HG03442 (cell line): ENCODE data around the gene NPY5R.
A peak's percentile ranks its signal among the peaks of the same experiment; 100 is the strongest.

Experiments
- ATAC-seq: cut with Tn5 transposase; IDR thresholded peaks from one replicate; pipeline ENCODE4 v1.9.1; 2021; ENCODE audit warnings: mild to moderate bottlenecking, moderate library complexity; ENCODE audit not compliant: unreplicated experiment

The NPY5R gene

DNA sequence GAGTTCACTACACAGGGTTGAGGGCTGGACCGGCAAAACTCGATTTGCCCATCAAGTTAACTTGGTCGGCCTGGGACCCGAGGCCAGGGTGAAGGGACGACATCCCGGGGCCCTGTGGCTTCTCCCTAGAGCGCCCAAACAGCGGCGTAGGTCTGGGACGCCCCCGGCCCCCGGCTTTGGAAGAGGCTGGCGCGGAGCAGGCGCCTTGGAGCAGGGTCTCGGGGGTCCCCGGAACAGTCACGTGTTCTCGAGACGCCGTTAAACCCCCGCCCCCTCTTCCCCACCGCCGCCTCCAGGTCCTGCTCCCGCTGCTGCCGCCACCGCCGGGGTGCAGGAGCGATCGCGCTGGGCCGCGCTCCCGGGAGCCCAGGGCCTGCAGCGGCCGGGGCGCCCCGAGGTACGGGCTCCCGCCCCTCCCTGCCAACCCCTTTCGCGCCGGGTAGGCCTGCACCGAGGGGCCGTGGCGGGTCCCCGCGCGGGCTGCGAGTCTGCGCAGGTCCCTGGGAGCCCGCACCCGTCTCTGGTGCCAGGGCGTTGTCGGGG, at the start of gene NPY5R:
Gene NPY5R, plus strand, starts transcription at position 289 of the 543 bp plus-strand sequence. CDS start 6,382 bp downstream, outside the sequence.
- no peak for ATAC-seq

DNA sequence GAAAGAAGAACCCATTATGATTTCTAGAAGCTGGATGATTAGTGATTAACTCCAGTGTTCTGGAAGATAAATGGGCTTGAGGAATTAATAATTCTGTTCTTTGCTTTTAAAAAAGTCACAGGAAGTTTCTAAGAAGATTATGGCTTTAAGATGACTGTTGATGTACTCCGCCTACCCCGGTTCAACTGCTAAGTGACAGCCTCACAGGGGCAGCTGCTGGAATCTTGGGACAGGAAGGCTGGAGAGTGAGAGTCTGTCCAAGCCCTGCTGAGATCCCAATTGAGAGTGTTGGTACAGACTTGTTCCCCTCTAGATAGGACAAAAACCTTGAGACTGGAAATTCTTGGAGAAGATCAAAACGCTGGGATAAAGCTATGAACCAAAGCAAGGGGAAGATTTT, 48.6 kb upstream of the NPY5R start:
- no peak for ATAC-seq

DNA sequence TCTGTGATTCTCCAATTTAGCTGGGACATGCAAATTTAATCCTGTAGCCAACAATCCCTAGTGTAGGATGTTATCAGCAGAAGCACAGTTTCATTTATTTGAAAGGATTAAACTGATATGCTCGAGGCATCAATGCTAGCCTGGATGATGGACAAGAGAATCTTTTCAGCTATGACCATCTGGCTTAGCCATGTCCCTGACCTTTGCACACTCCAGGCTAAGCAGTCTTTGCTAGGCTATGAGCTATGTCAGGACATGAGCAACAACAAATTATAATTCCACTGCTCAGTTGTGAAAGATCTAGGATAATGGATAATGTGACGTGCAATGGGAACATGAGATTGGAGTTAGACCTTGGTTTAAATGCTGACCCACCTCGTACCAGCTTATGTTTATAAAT, 43.2 kb upstream of the NPY5R start:
- no peak for ATAC-seq

DNA sequence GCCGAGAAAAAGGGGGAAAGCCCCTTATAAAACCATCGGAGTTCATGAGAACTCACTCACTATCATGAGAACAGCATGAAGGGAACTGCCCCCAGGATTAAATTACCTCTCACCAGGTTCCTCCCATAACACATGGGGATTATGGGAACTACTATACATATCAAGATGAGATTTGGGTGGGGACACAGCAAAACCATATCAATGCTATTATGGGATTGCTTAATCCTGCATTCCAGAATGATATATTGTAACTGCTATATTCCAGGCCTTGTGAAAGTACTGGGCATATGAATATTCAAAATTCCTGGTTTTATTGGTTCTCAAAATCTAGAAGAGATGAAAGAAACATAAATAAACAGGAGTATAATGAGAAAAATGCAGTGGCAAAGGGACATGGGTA, 40.6 kb upstream of the NPY5R start:
- ATAC-seq, result no peak

DNA sequence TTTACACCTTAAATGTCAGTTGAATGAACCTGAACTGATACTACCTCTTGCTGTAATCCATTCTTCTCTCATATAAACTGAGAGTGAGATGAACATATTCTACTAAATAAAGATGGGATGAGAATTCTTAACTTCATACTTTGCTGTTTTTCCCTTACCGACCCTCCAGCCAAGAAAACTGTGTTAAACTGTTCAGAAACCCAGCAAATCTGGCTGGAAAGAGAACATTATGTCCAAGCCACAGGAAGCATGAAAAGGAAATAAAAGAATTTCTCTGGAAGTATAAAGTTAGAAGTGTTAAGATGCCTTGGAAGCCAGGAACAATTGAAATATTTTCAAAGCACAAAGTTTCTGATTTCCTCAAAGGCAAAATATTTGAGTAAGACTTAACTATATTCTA, 34.2 kb upstream of the NPY5R start:
- no peak for ATAC-seq

DNA sequence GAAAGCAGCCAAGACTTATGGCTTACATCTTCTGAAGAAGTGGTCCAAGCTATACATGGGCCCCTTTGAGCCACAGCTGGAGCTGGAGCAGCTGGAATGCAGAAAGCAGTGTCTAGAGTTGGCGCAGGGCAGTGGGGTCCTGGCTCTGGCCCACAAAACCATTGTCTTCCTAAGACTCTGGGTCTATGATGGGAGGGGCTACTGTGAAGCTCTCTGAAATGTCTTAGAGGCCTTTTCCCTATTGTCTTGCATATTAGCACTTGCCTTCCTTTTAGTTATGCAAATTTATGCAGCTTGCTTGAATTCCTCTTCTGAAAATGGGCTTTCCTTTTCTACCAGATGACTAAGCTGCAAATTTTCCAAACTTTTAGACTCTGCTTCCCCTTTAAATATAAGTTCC, 26.6 kb upstream of the NPY5R start:
- no peak for ATAC-seq

DNA sequence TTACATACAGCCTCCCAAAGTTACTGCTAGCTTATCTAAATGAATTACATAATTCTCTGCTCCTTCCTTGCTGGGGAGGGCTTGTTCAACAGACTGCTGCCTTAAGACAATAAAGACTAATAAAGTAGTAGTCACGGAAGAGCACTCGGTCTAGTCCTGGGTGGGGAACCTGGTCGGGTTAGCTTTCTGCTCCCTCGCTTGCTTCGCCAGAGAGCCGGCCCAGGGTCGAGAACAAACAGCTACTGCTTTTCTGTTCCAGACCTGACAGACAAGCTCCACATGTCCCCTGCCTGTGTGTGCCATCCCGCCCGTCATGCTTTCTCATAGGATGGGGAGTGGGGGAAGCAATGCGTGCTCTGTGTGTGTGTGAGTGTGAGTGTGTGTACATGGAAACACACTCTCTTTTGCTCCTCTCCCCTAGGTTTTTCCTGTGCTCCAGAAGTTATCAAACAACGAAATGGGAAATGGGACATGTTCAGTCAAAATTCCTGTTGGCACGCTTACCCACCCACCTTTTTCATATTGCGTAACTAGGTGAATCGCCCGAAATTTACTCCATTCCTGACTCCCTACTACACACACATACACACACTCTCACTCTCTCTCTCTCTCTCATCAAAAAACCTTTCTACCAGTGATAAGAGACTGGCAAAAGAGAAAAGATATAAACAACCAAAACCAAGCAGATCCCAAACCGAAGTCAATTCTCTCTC, 12.6 kb upstream of the NPY5R start:
- no peak for ATAC-seq

DNA sequence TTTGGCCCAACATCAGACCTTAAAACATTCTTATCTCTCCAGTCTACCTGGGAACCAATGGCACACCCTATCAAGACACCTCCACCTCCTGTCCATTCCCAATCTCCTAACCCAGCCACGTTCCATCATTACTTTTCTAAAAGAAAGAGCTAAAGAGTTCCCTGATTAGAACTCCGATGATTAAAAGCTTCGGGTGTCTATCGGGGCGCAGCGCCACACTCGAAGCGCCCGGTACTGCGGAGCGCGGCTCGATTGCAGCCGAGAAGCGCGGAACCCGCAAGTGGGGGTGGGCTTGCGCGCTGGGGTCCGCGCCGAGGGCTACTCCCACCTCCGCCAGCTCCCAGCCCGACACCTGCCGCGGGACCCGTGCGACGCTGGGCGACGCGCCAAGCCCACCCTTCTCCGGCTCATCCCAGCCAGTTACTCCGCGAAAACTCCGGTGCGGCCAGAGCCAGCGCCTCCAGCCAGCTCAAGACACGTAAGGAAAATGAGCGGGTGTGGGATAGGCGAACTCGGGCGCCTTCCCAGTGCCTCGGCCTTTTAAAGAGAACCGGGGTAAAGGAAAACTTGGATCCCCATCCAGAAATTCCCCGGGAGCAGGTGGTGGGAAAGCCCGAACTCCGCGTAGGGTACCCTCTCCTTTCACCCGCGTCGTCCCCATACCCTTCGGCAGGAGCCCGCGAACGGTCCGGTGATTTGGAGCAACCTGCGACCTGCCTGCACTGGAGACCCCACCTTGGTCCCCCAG, 11.9 kb upstream of the NPY5R start:
- no peak for ATAC-seq

DNA sequence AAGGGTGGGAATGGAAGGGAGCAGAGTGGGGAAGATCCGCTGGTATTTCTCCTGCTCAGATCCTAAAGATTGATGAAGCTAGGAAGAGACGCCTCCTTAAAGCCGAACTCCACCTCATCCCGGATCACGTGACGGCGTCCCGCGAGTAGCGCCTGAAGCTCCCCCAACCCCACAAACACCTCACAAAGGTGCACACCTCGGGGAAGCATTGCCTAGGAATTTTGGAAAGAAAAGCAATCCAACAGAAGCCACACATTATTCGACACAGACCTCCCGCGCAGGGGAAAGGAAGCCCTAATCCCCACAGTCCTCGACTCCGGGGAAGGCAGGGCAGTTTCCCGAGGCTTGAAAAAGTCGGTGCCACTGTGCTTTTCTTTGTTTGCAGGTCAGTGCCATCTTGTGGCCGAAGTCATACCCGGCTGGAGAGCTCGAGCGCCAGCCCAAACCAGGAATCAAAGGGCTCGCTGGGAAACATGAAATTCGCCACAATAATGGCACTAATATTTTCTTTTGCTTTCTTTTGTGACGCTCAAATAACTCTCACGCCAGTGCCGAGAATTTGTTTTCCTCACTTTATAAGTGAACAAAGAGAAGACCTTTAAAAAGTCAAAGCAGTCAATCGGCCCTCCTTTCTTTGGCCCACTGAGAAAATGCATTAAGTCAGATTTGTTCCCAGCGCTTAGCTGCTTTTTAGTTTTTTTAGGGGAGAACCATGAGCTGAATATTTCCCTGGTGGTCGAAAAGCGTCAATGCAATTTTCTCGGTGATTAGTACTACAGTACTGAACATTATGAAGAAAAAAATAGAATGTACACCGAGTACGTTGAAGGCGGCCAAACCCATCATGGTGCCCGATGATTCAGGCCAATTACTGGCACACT, 10.9 kb upstream of the NPY5R start, which contains the start of gene NPY1R:
Gene NPY1R, minus strand, starts transcription at position 71 of the 881 bp plus-strand sequence. CDS start 6,042 bp downstream, outside the sequence.
- ATAC-seq, result peak; percentile 84

DNA sequence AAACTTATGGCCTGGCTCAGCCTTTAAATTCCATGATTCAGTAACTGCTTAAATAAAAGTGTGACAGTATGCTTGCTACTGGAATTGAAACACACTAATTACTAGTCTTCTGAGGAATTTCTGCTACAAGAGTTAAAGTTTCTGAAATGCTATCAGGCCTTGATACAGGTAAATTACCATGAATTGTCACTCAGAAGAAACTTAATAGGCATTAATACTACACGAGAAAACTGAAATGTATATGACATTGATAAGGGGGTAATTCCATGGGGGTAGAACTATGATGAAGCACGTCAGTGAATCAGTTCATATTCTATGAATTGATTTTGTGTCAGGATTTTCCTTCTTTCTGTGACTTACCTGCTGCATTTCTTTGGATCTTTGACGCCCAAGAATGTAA, 8.3 kb upstream of the NPY5R start:
- ATAC-seq, result no peak

DNA sequence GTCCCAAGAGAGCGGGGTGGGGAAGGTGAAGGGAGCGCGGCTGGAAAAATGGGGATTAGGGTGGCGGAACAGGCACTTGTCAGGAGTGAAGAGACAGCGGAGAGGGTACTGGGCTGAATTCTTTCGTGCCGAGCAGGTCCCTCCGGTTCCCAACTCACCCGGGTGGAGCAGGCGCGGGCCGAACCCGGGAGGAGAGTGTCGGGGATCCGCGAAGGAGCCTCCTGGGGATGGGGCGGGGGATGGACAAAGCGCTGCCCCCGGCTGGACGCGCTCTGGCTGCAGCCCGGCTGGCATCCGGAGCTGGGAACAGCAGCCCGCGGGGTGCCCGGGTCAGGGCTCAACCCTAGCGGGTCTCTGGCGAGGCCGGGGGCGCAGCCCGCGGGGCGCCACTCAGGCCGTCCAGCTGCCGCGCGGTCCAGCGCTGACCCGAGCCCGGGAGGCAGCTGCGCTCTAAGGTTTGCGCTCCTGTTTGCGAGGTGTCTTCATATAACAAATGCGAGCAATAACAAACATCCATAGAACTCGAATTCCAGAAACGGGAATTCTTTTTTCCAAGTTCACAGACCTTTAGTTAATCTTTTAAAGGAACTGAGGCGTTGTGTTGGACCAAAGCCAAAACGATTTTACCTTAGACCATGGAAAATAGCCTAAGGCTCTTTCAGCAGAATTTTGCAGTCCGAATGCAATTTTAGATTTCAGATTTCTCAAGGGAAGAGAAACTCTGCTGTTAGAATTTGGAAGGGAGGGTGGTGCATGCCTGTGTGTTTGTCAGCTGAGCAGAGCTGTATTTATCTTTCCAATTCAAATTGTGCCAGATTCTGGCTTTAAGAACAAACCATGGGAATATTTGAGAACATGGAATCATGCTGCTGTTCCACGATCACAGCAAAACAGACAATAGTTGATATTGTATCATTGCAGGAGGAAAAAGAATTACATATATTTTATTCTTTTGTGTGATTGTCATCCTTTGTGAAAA, 744 bp downstream of the NPY5R start:
- no peak for ATAC-seq

DNA sequence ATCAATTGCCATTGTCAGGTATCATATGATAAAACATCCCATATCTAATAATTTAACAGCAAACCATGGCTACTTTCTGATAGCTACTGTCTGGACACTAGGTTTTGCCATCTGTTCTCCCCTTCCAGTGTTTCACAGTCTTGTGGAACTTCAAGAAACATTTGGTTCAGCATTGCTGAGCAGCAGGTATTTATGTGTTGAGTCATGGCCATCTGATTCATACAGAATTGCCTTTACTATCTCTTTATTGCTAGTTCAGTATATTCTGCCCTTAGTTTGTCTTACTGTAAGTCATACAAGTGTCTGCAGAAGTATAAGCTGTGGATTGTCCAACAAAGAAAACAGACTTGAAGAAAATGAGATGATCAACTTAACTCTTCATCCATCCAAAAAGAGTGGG, 7.0 kb downstream of the NPY5R start:
- ATAC-seq, result no peak

DNA sequence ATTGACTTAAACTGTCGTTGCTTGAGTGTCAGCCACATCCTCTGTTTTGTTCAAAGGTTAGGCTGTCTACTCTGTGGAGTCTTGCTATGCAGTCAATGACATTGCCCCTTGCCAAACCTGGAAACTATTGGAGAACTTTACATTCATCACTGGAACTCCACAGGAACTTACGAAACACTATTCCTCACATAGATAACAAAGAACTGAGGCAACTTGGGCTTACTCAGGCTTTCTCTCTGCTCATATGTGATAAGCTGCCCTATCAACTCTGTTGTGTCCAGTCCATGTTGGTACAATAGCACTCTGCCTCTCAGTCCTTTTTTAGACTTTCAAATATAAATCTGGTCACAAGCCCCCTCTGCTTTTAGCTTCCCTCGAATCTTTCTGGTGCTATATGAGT, 9.4 kb downstream of the NPY5R start:
- no peak for ATAC-seq

DNA sequence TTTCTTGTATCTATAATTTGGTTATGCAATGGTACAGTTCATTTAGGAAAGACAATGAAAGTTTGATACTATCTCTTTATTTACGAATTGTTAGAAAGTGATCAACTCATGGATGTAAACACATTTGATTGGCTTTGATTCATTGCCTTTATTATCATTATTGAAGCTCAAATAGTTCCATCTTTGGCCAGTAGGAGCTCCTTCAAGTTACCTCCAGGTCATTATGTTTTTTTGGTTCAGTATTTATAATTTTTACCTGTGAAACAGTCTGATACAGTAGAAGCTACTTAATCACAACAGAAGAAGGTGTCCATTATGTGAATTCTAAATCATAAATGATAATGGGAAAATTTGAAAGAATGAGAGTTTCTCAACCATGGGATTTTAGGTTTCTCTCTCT, 12.4 kb downstream of the NPY5R start:
- no peak for ATAC-seq

DNA sequence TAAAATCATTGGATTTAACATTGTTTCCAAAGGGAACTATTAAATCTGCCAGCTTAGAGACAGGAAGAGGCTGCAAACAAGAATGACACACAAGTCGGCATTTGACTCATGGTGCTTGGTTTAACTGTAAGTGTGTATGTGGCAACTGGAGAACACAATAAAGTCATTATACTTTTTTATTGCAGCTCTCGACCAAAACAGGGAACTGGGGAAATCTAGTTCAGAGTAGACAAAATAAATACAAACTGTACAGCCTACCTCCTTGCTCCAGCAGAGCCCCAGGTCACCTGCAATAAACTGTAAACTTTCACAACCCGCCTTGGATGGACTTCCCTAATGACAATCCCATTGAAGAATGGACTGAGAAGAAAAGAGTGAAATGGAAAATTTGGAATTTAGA, 24.0 kb downstream of the NPY5R start:
- no peak for ATAC-seq

DNA sequence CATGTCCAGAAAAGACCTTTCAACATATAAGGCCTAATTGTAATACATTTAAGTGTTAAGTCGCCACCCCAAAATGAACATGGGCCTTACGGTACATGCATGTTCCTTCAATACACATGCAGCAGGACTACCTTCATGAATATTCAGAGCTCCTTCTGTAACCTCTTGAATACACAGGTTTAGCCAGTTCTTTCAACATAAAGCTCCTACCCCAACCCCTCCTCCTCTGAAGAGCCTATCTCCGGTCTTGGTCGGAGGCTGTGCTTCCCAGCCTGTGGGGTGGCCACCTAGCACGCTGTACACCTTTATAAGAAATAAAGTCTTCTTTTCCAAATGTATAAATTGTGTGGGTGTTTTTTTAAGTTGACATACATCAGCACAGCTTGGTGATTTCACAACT, 28.3 kb downstream of the NPY5R start:
- no peak for ATAC-seq

DNA sequence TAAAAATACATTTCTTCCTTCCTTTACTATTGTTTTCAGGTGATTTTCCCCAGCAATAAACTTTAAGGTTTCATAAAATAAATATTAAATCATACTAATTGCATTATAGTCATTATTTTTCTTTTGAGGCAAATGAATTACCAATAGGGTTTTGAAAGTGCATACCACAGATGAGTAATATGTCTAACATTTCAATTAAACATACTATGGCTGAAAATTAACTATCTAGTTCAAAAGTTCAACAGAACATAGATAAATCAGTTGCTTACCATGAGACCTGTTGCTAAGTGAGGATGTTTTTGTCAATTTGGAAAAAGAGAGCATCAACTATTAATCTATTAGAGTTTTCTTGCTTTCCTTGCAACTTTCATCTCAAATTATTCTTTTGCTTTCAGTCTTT, 35.0 kb downstream of the NPY5R start:
- no peak for ATAC-seq

DNA sequence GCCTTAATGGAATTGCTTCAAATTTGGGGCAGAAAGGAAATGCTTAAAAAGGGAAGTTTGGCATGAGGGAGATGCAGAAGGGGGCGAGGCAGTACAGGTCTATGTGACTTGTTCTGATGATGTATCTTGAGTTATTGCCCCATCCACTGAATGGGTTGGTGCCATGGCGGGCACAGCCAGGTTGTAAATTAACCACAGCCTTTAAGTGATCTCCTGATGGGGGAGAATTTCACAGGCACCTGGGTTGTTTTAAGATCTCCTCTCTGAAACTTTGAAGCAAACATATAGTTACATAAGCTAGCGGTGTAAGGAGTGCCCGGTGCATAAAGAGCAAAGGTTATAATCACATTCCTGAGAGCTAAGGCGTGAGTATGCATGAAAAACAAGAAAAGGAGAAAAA, 37.0 kb downstream of the NPY5R start:
- ATAC-seq, result no peak

DNA sequence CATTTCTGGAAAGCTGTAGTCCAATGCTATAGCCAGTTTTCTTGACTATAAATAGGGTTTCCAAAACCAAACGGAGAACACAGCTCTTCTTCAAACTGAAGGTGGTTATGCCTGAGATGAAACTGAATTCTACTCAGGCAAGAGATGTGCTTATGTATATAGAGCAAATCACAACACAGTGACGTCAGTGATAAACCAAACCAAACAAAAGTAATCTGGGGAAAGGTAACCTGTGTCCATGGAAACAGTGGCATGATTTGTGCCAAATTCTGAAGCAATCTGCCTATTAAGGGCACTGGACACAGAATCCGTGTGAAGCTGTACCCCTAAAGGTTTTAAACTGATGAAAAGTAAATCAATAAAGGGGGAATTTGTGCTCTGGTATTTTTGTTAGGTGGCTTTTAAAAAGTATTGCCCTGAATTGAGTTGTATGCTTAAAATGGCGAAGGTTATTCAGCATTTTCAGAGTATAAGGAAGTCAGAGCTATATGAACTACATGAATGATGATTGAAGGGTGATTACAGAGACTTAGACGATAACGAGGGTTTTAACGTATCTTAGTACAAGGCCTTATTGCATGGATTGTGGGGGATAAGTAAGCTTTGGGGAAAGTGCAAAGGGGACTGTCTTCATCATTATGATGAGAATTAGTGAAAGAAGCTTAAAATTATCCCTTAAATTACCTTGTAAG, 38.6 kb downstream of the NPY5R start:
- no peak for ATAC-seq
